MCF 10A (cell line): ENCODE measurements around the gene ASPA. TPM values are rescaled to one million over a fixed set of nuclear protein-coding genes. Genes with fewer than 3 reads are reported as not detected.
"Not testable (repeated sequence)": the region's sequence is repeated elsewhere in the genome, so short reads cannot be mapped to it uniquely, and the experiment has no call there.

Experiments used
- BruUV-seq: library from RNA; stranded (reverse); fragments of 400-500 nt; replicated peaks from 2 replicates; lab custom pipeline; 2021; lab: Mats Ljungman, UMichigan
- CTCF ChIA-PET: fragments of 300-600 bp; sonication (Branson Sonifier 250); formaldehyde crosslinking; extraction: SDS; loops from one replicate; lab custom pipeline; 2021; ENCODE audit warnings: antibody characterized with exemption, inconsistent platforms; lab: Yijun Ruan, JAX
- POLR2A ChIA-PET: fragments of 300-600, 350-650 bp; sonication (Branson Sonifier 250); formaldehyde crosslinking; extraction: SDS; loops from one replicate; lab custom pipeline; 2020; ENCODE audit warnings: antibody characterized with exemption, inconsistent platforms; lab: Yijun Ruan, JAX
- DNase-seq: peaks from one replicate; pipeline ENCODE4 v3.0.0-alpha.2; 2018; ENCODE audit not compliant: unreplicated experiment
- H3K27ac Mint-ChIP-seq: one replicate; pipeline ENCODE4 v1.8.0; 2022; ENCODE audit warnings: mild to moderate bottlenecking, low read depth, mixed read lengths; ENCODE audit not compliant: unreplicated experiment
- H3K27me3 Mint-ChIP-seq: one replicate; pipeline ENCODE4 v1.8.0; 2022; ENCODE audit warnings: mixed read lengths; ENCODE audit not compliant: insufficient read depth, unreplicated experiment
- H3K36me3 Mint-ChIP-seq: one replicate; pipeline ENCODE4 v1.8.0; 2022; ENCODE audit warnings: mild to moderate bottlenecking, moderate library complexity, mixed read lengths; ENCODE audit not compliant: insufficient read depth, unreplicated experiment
- H3K4me1 Mint-ChIP-seq: one replicate; pipeline ENCODE4 v1.8.0; 2022; ENCODE audit warnings: mixed read lengths; ENCODE audit not compliant: insufficient read depth, unreplicated experiment
- H3K4me3 Mint-ChIP-seq: one replicate; pipeline ENCODE4 v1.8.0; 2022; ENCODE audit warnings: mild to moderate bottlenecking, moderate library complexity, mixed read lengths; ENCODE audit not compliant: unreplicated experiment
- H3K9me3 Mint-ChIP-seq: one replicate; pipeline ENCODE4 v1.8.0; 2022; ENCODE audit warnings: mixed read lengths; ENCODE audit not compliant: unreplicated experiment
- CTCF ChIP-seq: fragments of 200-600 bp; IDR thresholded peaks from one replicate; pipeline ENCODE4 v1.8.0; 2022; ENCODE audit warnings: antibody characterized with exemption, mild to moderate bottlenecking; ENCODE audit not compliant: unreplicated experiment
- intact Hi-C: fragments of 100-400 bp; cut with micrococcal nuclease; formaldehyde crosslinking; loops from 2 replicates; pipeline ENCODE4 v1.14.1; 2022
- total RNA-seq: library from RNA; stranded (reverse); gene quantifications from 2 replicates; pipeline ENCODE4 v1.2.3, GENCODE V29; 2022

Gene ASPA
- total RNA-seq, 1 experiment from 2014 or later = 0.54 TPM

- TF ChIP-seq CTCF = no peak
- no TSS peak for BruUV-seq
- no peaks in the 10 kb centered on the region for H3K36me3 Mint-ChIP-seq
- intact Hi-C loops = no loop called here
- no peak overlapping the region for H3K27ac Mint-ChIP-seq
- peaks cover under 1% of the 10 kb centered on the region for H3K27me3 Mint-ChIP-seq
- CTCF ChIA-PET = no interaction called here
- no peak overlapping the region for H3K4me3 Mint-ChIP-seq
- no peaks in the 10 kb centered on the region for H3K9me3 Mint-ChIP-seq
- POLR2A ChIA-PET = no interaction called here
- H3K4me1 Mint-ChIP-seq = no peaks in the 10 kb centered on the region
- DNase-seq = no peak
Measured at GRCh38 chr17:3510090-3510489, 34.3 kb downstream of the ASPA start.

- Mint-ChIP-seq H3K9me3 (no peaks in the 10 kb centered on the region), H3K27ac (no peak overlapping the region), H3K4me1 (no peaks in the 10 kb centered on the region), H3K27me3 (no peaks in the 10 kb centered on the region), H3K36me3 (no peaks in the 10 kb centered on the region), H3K4me3 (no peak overlapping the region)
- no peak for DNase-seq
- no TSS peak for BruUV-seq
- no peak for TF ChIP-seq CTCF
- ChIA-PET POLR2A (no interaction called here), CTCF (interaction anchor here (0.6 kb wide), 1 partner anchor 31 kb away, joined by 4 read pairs; no protein-coding TSS in a partner anchor)
- intact Hi-C loops = no loop called here
Measured at GRCh38 chr17:3511852-3512504, 36.2 kb downstream of the ASPA start.

- H3K27ac Mint-ChIP-seq = no peak overlapping the region
- no peaks in the 10 kb centered on the region for H3K4me1 Mint-ChIP-seq
- H3K9me3 Mint-ChIP-seq = no peaks in the 10 kb centered on the region
- no TSS peak for BruUV-seq
- CTCF ChIA-PET = no interaction called here
- H3K36me3 Mint-ChIP-seq = no peaks in the 10 kb centered on the region
- no peak for DNase-seq
- H3K27me3 Mint-ChIP-seq = no peaks in the 10 kb centered on the region
- POLR2A ChIA-PET = no interaction called here
- no peak for TF ChIP-seq CTCF
- intact Hi-C loops = no loop called here
- H3K4me3 Mint-ChIP-seq = no peak overlapping the region
Measured at GRCh38 chr17:3512505-3513171, 36.8 kb downstream of the ASPA start.

- no peaks in the 10 kb centered on the region for H3K27me3 Mint-ChIP-seq
- no peaks in the 10 kb centered on the region for H3K9me3 Mint-ChIP-seq
- ChIA-PET CTCF (no interaction called here), POLR2A (interaction anchor here (0.9 kb wide), 1 partner anchor 12 kb away, joined by 3 read pairs; no protein-coding TSS in a partner anchor)
- no TSS peak for BruUV-seq
- no peak for DNase-seq
- H3K27ac Mint-ChIP-seq = no peak overlapping the region
- no peak for TF ChIP-seq CTCF
- H3K4me3 Mint-ChIP-seq = no peak overlapping the region
- H3K36me3 Mint-ChIP-seq = no peaks in the 10 kb centered on the region
- intact Hi-C loops = no loop called here
- H3K4me1 Mint-ChIP-seq = no peaks in the 10 kb centered on the region
Measured at GRCh38 chr17:3513305-3514035, 37.7 kb downstream of the ASPA start.

GRCh38 chr17:3514167-3514566 lies 38.4 kb downstream of the ASPA start:
- intact Hi-C loops, CTCF ChIA-PET, H3K27ac Mint-ChIP-seq, H3K36me3 Mint-ChIP-seq, H3K4me1 Mint-ChIP-seq, BruUV-seq, H3K9me3 Mint-ChIP-seq, H3K4me3 Mint-ChIP-seq, DNase-seq, H3K27me3 Mint-ChIP-seq: not testable (repeated sequence)
- POLR2A ChIA-PET = interaction anchor here (0.9 kb wide), 1 partner anchor 13 kb away, joined by 3 read pairs; no protein-coding TSS in a partner anchor
